HG03095 (cell line): Measurements from ENCODE around the gene ST7.
"Not testable (repeated sequence)": the region's sequence is repeated elsewhere in the genome, so short reads cannot be mapped to it uniquely, and the experiment has no call there.

Source experiments
- ATAC-seq: cut with Tn5 transposase; IDR thresholded peaks from one replicate; pipeline ENCODE4 v1.9.1; 2021; ENCODE audit warnings: moderate library complexity; ENCODE audit not compliant: unreplicated experiment

Gene ST7

DNA sequence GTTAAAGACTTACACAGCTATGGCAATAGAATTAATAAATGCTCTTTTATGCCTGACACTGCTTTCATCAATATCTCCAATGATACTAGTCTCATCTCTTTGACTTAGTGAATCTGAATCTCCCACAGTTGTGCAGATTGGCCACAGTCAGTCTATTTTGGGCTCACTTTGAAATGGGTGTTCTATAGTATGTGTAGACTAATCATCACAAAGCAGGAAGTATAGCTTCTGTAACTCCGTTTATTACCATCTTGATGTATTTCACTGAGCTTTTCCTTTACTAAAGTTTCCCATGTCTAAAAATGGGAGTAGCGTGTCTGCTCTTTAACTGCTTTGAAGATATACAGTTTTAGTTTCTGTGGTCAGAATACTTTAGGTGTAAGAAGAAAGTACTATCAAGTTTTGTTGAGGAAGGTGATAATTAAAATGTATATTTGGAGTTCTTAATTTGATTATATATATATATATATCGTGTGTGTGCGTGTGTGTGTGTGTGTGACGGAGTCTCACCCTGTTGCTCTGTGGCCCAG, 70.1 kb downstream of the ST7 start:
- peak; percentile 64 for ATAC-seq

DNA sequence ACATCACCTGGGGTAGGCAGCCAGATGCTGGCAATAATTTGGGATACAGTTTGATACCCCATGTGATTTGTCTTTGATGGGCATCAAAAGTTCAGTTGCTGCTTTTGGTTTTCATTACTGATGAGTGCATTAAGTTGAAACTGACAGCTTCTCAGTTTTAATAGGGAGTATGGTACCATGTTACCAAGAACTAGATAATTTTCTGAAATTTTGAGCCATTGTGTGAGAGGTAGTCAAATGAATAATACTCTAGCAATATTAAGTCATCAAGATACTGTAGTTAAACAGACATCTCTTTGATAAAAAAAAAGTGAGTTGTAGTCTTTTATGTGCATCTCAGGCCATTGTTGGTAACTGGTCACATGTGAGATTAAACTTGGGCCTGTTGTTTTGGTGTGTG, 71.5 kb downstream of the ST7 start:
- ATAC-seq = no peak

DNA sequence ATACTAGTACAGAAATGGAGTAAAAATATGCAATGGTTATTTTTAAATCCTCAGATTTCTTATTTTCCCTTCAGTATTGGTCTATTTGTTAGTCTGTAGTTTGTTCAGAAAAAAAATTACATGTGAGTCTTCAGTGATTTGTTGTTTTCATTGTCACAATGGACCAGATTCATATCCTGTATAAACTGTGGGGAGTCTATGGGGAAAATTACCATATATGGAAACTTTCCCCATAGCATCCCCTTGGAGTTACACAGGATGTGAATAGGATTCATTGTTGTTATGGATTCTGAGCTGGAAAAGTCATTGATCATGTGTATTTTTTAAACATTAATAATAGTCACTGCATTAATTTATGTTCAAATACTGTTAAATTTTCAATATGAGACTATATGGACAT, 72.6 kb downstream of the ST7 start:
- ATAC-seq = no peak

DNA sequence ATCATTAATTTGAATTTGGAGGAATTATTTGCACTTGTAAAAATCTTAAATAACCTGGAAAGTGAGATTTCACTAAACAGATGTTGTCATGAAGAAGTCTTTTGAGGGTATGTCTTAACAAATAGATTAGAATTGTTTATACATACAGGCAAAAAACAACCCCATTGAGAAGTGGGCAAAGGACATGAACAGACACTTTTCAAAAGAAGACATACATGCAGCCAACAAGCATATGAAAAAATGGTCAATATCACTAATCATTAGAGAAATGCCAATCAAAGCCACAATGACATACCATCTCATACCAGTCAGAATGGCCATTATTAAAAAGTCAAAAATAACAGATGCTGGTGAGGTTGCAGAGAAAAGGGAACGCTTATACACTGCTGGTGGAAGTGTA, 77.0 kb downstream of the ST7 start:
- not testable (repeated sequence) for ATAC-seq

DNA sequence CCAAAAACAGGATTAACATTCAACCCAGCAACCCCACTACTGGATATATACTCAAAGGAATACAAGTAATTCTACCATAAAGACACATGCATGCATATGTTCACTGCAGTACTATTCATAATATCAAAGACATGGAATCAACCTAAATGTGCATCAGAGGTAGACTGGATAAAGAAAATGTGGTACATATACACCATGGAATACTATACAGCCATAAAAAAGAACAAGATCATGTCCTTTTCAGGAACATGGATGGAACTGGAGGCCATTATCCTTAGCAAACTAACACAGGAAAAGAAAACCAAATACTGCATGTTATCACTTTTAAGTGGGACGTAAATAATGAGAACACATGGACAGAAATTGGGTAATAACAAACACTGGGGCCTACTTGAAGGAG, 77.5 kb downstream of the ST7 start:
- not testable (repeated sequence) for ATAC-seq

DNA sequence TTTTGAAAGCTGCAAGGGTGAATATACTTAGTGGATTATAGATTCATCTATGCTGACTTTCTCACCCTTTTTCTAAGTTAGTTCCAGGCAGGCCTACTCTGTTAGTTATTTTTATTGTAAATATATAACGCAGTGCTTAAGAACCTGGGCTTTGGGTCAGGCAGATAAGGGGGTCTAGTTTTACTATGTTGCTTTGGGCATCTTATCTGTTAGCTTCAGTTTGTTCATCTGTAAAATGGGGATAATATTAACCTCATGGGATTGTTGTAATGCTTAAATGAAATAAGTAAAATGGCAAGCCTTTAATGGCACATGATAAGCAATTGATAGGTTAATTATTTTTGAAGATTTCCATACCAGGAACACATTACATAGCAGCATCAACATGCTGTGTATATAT, 79.5 kb downstream of the ST7 start:
- no peak for ATAC-seq

DNA sequence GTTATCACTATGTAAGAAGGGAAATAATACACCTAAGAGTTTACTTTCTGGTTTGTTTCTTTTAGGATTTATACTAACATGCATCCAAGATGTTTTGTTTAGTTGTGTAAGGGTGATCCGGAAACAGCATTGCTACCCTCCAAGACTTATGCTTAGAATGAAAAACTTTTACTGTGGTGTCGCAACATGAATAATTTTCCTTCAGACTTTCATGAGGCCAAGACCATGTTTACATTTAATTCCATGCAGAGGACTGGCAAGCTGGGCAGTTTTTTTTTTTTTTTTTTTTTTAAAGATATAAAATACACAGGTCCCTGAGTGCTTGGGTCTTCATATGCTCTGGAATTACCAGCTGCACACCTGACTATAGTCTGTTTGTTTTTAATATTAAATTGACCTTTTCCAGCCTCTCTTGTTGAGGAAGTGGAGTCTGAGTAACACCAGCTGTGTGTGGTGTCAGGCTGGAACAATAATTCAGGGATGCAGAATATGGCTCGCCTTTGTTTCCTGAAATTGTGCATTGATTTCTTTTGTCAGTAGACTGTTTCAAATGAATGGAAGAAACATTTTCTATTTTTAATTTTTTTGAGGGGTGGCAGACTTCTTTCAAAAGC, 81.7 kb downstream of the ST7 start:
- ATAC-seq = no peak

DNA sequence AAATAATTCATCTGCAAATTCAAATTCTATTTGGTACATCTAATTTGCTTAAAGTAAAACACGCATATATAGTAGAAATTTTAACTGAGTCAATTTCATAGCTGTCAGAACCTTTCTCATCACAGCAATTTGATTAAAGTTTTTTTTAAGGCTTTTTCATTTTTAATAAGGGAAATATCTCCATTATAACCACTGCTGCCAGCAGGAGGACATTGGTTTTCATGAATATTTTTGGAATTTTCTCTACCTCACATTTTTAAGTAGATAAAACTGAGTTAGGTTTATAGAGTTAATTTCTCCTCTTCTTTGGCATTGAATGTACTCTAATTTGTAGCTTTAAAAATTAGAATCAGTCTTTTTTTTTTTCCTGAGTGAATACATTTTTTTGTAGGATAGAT, 82.2 kb downstream of the ST7 start:
- no peak for ATAC-seq

DNA sequence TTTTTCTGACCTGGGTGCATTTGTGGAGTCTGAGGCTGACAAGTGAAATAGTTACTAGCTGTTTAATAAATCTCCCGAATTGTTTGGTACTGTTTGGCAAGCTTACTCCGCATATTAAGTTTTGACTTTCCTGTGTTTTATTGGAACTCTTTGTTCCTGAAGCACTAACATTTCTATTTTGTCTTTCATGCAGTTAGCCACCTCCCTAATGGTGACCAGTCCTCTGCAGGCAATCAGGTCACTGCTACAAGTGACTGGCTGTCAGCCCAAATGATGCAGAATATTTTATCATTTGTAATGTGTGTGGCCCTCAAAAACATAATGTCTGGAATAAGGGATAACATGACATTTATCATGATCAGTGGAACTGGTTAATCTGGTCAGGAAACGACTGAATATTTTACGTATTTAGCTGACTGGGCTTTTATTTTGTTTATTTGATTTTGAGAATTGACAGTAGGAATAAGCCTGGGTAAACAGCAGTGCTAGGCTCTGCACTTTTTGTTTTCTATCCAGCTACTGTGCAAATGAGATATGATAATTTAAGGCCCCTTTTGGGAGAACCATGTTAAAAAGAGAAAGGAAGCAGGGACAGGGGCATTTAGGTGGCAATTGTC, 82.9 kb downstream of the ST7 start:
- ATAC-seq = no peak

DNA sequence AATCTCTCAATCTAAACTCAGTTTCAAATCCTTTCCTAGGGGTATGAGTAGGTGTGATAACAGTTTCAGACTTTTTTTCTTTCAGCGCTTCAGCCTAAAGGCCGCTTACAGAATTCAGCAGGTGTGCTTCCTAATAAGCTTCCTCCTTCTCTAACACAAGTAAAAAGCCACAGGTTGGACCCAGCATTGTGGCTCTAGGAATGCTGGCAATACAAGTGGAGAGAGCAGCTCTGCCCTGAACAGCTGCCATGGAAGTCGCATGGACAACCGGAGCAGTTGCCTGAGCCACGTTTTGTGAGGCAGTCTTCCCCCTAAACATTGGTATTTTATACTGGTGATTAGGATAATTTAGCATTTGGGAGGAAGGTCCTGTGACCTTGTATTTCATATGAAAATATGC, 83.5 kb downstream of the ST7 start:
- ATAC-seq = no peak

DNA sequence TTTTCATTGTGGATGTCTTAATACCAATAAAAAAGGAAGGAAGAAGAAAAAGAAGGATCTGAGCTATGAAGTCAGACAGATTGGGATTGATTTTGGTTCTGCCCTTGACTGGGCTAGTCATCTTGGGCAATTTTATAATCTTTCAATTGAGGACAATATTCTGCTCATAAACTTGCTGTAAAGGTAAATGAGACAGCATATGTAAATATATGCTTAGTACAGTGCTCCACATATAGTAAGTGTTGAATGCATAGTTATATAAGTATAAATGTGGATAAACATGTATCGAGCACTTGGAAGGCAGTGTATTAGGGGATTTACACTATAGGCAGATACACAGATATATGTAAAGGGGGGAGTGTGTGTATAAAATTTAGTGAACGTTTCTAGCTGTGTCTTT, 85.1 kb downstream of the ST7 start:
- ATAC-seq = no peak

DNA sequence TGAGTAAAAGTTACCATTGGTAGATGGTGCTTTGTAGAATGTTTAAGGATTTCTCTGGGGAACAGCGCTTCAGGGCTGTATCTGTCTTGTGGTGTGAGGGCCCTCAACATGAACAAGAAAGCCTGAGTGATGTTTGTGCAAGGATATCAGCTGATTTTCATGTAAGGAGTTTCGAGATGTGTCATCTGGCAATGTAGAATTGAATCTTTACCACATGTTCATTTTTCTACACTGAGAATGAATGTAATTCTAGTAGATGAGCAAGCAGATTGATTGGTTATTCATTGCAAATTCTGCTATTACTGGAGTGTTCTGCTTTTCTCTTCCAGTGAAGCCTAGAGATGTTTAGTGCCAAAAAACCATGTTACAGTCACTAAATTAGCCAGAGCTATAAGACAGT, 87.7 kb downstream of the ST7 start:
- ATAC-seq = peak; percentile 95

DNA sequence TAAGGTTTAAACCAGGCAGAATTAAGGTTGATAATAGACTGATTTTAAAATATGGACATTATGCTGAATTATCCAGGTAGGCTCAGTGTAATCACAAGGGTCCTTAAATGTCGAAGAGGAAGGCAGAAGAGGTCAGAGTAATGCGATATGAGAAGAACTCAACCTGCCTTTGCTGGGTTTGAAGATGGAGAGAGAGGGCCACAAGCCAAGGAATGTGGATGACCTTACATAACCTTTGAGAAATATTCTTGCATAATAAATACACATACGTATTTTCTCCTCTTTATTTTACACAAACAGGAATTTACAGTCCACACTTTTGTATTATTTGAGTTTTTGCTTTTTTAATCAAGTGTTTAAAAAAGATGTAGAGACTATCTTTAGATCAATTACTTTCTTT, 88.5 kb downstream of the ST7 start:
- ATAC-seq = no peak

DNA sequence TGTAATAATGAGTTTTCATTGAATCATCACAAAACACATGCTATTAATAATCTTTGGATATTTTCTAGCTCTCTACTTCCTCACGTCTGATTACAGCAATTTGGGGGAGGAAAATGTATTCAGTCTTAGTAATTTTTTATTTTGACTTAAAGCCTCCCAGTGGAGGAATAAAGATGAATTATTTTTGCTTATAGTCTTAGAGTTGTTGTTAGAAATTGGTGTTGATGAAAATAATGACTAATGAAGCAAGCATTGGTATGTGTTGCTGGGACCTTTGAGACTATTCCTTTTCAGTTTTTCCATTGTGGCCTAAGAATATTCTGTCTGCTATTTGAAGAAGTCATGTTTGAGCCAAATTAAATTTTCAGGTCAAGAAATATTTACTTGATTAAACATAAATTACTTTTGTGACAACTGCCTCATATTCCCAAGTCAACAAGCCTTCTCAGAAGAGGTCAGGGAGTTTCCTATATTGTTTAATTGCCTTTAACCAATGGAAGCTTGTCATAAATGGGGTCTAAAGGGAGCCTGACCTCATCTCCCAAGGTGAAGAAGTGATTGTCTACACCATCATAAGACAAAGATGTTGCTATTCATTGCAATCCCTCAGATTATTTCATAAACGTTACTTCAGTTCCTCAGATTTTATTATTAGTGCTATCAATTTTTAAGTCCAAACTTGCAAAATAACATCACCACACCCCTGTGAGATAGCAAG, 90.0 kb downstream of the ST7 start:
- no peak for ATAC-seq

DNA sequence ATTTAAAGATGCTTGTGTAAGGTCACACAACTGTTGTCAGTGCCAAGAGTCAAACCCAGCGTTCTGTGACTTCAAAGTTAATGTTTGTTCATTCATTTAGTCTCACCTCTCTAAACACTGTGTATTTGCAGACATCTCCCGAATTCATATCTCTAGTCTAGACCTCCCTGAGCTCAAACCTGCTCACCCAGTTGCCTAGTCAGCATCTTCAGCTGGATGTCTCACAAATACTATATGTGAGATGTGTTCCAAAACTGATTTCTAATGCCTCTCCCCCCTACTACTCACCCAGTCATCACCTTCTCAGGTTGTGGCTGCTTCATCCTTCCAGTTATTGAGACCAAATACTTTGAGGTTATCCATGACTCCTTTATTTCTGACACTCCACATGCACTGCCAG, 91.4 kb downstream of the ST7 start:
- no peak for ATAC-seq

DNA sequence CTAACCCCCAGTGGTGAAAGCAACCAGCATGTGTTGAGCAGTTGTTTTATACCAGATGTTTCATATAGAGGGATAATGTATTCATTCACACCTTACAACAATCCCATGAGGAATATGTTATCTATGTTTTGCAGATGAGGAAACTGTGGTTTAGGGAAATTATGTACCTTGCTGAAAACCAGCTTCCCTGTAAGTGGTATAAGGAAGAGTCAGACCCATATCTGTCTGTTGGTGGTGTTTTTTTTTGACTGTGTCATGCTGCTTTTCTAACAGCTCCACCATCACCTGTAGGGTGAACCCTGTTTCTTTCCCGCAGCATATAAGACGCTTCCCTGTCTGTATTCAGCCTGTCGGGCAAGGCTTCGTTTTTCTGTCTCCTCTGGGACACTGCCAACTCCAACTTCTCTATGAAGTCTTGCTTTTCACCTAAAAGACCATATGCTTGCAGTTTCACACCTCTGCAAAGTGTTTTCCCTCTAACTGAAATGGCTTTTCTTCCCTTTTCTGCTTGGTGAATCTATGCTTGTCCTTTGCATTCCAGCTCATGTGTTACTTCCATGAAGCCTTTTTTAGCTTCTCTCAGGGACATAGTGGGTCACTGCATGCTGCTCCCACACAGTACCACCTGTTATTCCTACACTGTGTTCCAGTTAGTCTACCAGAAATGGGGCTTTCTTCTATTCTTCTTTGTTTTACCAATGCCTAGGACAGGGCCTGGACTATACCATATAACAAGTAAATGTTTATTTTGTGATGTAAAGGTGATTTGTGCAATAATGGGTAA, 92.8 kb downstream of the ST7 start:
- ATAC-seq = no peak

DNA sequence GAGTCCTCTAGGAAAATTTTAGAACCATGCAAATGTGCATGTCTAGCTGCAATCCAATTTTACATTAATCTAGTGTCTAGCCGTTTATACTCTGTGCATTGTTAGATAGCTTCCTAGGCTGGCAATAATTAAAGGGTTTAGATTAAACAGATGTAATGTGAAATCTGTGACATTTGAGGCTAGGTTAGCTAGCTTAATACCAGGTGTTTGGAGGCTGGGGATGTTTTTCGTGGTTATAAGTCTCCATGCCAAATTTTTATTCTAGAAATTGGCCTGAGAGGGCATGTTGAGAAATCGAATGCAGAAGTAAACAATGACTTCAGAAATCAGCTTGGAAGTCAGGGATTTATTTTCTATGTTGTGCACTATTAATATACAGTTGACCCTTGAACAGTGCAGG, 94.2 kb downstream of the ST7 start:
- ATAC-seq = no peak

DNA sequence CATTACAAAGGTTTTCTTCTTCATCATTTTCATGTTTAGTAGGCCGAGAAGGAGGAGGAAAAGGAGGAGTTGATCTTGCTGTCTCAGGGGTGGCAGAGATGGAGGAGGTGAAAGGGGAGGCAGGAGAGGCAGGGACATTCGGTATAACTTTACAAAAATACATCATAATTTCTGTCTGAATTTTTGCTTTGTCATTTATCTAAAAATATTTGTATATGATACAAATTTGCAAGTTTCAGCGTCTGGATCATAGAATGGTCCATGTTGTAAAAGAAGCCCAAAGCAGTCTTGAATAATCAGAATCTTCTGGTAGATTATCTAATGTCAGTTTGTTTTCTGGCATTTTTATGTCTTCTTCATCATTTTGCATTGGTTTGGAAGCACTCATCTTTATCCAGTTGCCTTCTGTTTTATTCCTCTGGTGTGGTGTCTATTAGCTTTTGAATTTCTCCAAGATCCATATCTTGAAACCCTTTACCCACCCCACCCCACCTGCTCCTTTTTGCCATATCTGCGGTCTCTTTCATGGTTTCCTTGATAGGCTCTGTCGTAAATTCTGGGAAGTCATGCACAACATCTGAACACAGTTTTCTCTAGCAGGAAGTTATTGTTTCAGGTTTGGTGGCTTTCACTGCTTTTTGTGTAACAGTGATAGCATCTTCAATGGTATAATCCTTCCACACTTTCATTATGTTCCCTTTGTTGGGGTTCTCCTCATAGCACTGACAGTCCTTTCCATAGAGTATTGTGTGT, 95.0 kb downstream of the ST7 start:
- ATAC-seq = no peak

DNA sequence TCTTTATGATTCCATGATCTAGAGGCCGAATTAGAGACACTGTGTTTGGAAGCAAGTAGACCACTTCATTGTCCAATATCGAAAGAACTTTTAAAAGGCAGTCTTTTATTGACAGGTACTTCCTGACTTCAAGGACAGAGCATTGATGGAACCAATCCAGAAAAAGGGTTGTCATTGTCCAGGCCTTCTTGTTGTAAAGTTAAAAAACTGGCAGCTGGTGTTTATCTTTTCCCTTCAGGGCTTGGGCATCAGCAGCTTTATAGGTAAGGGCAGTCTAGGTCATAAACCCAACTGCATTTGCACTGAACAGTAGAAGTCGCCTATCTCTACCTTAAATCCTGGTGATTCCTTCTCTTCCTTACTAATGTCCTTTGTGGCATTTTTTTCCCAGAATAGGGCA, 95.6 kb downstream of the ST7 start:
- no peak for ATAC-seq

DNA sequence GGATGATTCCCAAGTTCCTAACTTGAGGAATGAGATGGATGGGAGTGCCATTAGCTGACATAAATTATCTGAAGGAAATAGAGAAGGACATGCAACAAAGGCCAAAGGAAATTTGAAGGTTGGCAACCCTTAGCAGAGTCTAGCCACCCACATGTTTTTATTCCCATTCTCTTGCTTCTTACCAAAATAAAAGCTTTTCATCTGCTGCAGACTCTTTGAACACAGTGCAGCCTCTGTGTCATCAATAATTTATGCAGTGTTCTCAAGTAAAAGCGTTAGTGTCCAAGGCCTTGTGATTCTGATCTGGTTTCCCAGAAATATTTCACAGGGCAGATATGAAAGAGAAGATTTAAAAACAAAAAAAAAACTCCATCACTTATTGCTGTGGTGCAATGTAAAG, 98.5 kb downstream of the ST7 start:
- no peak for ATAC-seq

DNA sequence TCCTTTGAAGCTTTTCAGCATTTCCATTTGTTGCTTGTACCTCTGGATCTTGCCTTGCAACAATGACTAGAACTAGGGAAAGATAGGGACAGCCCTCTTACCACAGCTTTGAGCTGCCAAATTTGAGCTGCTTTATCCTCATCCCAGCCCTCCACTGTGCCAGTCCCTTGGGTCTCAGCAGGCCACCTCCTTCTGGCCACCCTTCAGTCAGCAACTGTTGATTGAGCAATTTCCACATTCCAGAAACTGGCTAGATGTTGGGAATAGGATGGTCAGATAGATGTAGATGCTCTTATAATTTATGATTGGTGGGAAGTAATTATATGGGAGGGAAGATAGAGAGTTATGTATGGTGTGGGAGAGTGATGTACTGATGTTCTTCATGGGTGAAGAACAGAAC, 100.1 kb downstream of the ST7 start:
- no peak for ATAC-seq
